H1 (cell line): ENCODE results near the gene VPS11. TPM values are rescaled to one million over a fixed set of nuclear protein-coding genes. Genes with fewer than 3 reads are reported as not detected.

Experiments used
- CTCF ChIA-PET: fragments of 300-600 bp; sonication (Branson Sonifier 250); formaldehyde crosslinking; loops from one replicate; lab custom pipeline; 2021; ENCODE audit not compliant: partially characterized antibody; lab: Charles Lee
- POLR2A ChIA-PET: fragments of 300-600 bp; sonication (Branson Sonifier 250); formaldehyde crosslinking; loops from one replicate; lab custom pipeline; 2021; ENCODE audit warnings: inconsistent platforms; ENCODE audit not compliant: partially characterized antibody; lab: Charles Lee
- DNase-seq, 2 experiments: peaks; one replicate each; pipeline versions ENCODE4 v3.0.0 to v3.0.0-alpha.2; 2010 to 2022; ENCODE audit warnings: low spot score in 2 of 2, low read depth in 1 of 2, mixed read lengths in 1 of 2
- FAIRE-seq: peaks from 2 replicates; lab custom pipeline; 2011; peaks lifted over from hg19 to GRCh38; lab: Jason Lieb, UNC
- H2AFZ ChIP-seq: 2 replicates; pipeline ENCODE4 v1.8.1; 2012; ENCODE audit warnings: low read length, inconsistent platforms
- H2AK5ac ChIP-seq: 2 replicates; pipeline ENCODE4 v1.6.1; 2013; ENCODE audit warnings: low read depth, low read length
- H2BK120ac ChIP-seq: replicated peaks from 2 replicates; pipeline ENCODE3; 2013; ENCODE audit warnings: low read depth, low read length, inconsistent platforms
- H2BK12ac ChIP-seq: 2 replicates; pipeline ENCODE4 v1.6.1; 2013; ENCODE audit warnings: low read depth, low read length
- H2BK15ac ChIP-seq: 2 replicates; pipeline ENCODE4 v1.6.1; 2013; ENCODE audit warnings: low read length
- H2BK20ac ChIP-seq: 2 replicates; pipeline ENCODE4 v1.6.1; 2013; ENCODE audit warnings: low read length
- H2BK5ac ChIP-seq: 2 replicates; pipeline ENCODE4 v1.6.1; 2013; ENCODE audit warnings: low read depth, low read length
- H3K14ac ChIP-seq: 2 replicates; pipeline ENCODE4 v1.6.1; 2013; ENCODE audit warnings: inconsistent platforms; ENCODE audit not compliant: insufficient read length
- H3K18ac ChIP-seq: 2 replicates; pipeline ENCODE4 v1.6.1; 2013; ENCODE audit warnings: low read length; ENCODE audit errors: extremely low read depth
- H3K23ac ChIP-seq: 2 replicates; pipeline ENCODE4 v1.6.1; 2013; ENCODE audit warnings: inconsistent platforms; ENCODE audit not compliant: insufficient read length
- H3K23me2 ChIP-seq: 2 replicates; pipeline ENCODE4 v1.6.1; 2013; ENCODE audit warnings: low read depth, low read length
- H3K27ac ChIP-seq: 2 replicates; pipeline ENCODE4 v1.6.1; 2011; ENCODE audit warnings: low read depth, low read length, inconsistent platforms
- H3K27me3 ChIP-seq, 4 experiments: replicated peaks in 1 of 4; 1 replicate in 1 of 4; 2 replicates in 3 of 4; pipeline versions ENCODE4 v1.6.1 to v1.8.1; 2011 to 2013; ENCODE audit warnings: low read length in 3 of 4, mild to moderate bottlenecking in 3 of 4, inconsistent platforms in 2 of 4, mixed read lengths in 2 of 4, moderate library complexity in 1 of 4; ENCODE audit not compliant: control insufficient read depth in 3 of 4, insufficient read depth in 3 of 4; ENCODE audit errors: extremely low read depth in 1 of 4
- H3K36me3 ChIP-seq, 4 experiments: 2 replicates each; pipeline versions ENCODE4 v1.6.1 to v1.8.1; 2011 to 2013; ENCODE audit warnings: mild to moderate bottlenecking in 4 of 4, low read length in 3 of 4, moderate library complexity in 2 of 4, control low read depth in 1 of 4, inconsistent platforms in 1 of 4; ENCODE audit not compliant: insufficient read depth in 4 of 4, control insufficient read depth in 2 of 4
- H3K4ac ChIP-seq: replicated peaks from 2 replicates; pipeline ENCODE3; 2013; ENCODE audit warnings: low read length, low read depth, mixed read lengths, inconsistent platforms; ENCODE audit not compliant: insufficient read length
- H3K4me1 ChIP-seq, 4 experiments: replicated peaks in 1 of 4; 1 replicate in 1 of 4; 2 replicates in 3 of 4; pipeline versions ENCODE4 v1.6.1 to v1.8.1; 2011 to 2013; ENCODE audit warnings: low read length in 3 of 4, inconsistent platforms in 2 of 4, mixed read lengths in 1 of 4; ENCODE audit not compliant: insufficient read depth in 4 of 4, control insufficient read depth in 3 of 4
- H3K4me2 ChIP-seq, 2 experiments: 2 replicates each; pipeline versions ENCODE4 v1.6.1 to v1.8.1; 2011 to 2013; ENCODE audit warnings: low read depth in 2 of 2, low read length in 2 of 2, control low read depth in 1 of 2, inconsistent platforms in 1 of 2, mild to moderate bottlenecking in 1 of 2; ENCODE audit not compliant: insufficient read depth in 1 of 2
- H3K4me3 ChIP-seq, 4 experiments: fragments of 200-600, 300-600 bp in 1 of 4; sonication (generic), shearing (Covaris generic), sonication (Bioruptor Twin) in 1 of 4; 2 replicates each; pipeline versions ENCODE4 v1.5.1 to v1.8.1; 2011 to 2016; ENCODE audit warnings: low read length in 4 of 4, low read depth in 3 of 4, control low read depth in 2 of 4, inconsistent platforms in 2 of 4, mild to moderate bottlenecking in 2 of 4, mixed read lengths in 1 of 4, moderate library complexity in 1 of 4; ENCODE audit not compliant: insufficient read depth in 2 of 4; ENCODE audit errors: extremely low read depth in 1 of 4
- H3K56ac ChIP-seq: replicated peaks from 2 replicates; pipeline ENCODE3; 2013; ENCODE audit warnings: low read depth, mild to moderate bottlenecking, mixed read lengths, low read length, inconsistent platforms; ENCODE audit not compliant: insufficient read length
- H3K79me1 ChIP-seq: 2 replicates; pipeline ENCODE4 v1.6.1; 2013; ENCODE audit warnings: low read depth, low read length, control low read depth
- H3K79me2 ChIP-seq, 2 experiments: 2 replicates each; pipeline versions ENCODE4 v1.6.1 to v1.8.1; 2012 to 2013; ENCODE audit warnings: low read length in 2 of 2, mild to moderate bottlenecking in 2 of 2, inconsistent platforms in 1 of 2; ENCODE audit not compliant: insufficient read depth in 2 of 2, control insufficient read depth in 1 of 2
- H3K9ac ChIP-seq, 4 experiments: replicated peaks in 1 of 4; 1 replicate in 1 of 4; 2 replicates in 3 of 4; pipeline versions ENCODE4 v1.6.1 to v1.8.1; 2011 to 2013; ENCODE audit warnings: low read depth in 3 of 4, low read length in 3 of 4, control low read depth in 2 of 4, mild to moderate bottlenecking in 2 of 4, moderate library complexity in 2 of 4, inconsistent platforms in 1 of 4; ENCODE audit errors: extremely low read depth in 1 of 4
- H3K9me3 ChIP-seq, 2 experiments: 2 replicates each; pipeline versions ENCODE4 v1.6.1 to v1.8.1; 2012 to 2013; ENCODE audit warnings: mild to moderate bottlenecking in 2 of 2, moderate library complexity in 2 of 2, control low read depth in 1 of 2, inconsistent platforms in 1 of 2, low read depth in 1 of 2, low read length in 1 of 2, mixed read lengths in 1 of 2; ENCODE audit not compliant: insufficient read depth in 2 of 2
- H4K20me1 ChIP-seq, 2 experiments: replicated peaks in 1 of 2; 2 replicates each; pipeline versions ENCODE3 to v1.8.1; 2011 to 2013; ENCODE audit warnings: inconsistent platforms in 2 of 2, low read length in 2 of 2, mild to moderate bottlenecking in 1 of 2; ENCODE audit not compliant: insufficient read depth in 2 of 2, control insufficient read depth in 1 of 2
- H4K5ac ChIP-seq: 2 replicates; pipeline ENCODE4 v1.6.1; 2013; ENCODE audit warnings: low read length, low read depth, mixed read lengths, inconsistent platforms; ENCODE audit not compliant: insufficient read length
- H4K8ac ChIP-seq: 2 replicates; pipeline ENCODE4 v1.8.0; 2013; ENCODE audit warnings: mild to moderate bottlenecking, moderate library complexity, low read length, inconsistent platforms; ENCODE audit not compliant: insufficient read depth; ENCODE audit errors: extremely low read depth
- H4K91ac ChIP-seq: replicated peaks from 2 replicates; pipeline ENCODE3; 2013; ENCODE audit warnings: low read length, mixed read lengths, inconsistent platforms; ENCODE audit not compliant: insufficient read length
- MAFK ChIP-seq: IDR thresholded peaks from 2 replicates; pipeline ENCODE4 v1.6.1; 2012; ENCODE audit warnings: low read depth, mild to moderate bottlenecking, improper control_type of control experiment, low read length
- RAD21 ChIP-seq, 2 experiments: IDR thresholded peaks in 1 of 2; conservative IDR thresholded peaks in 1 of 2; 2 replicates each; pipeline ENCODE4 v1.6.1; 2011; ENCODE audit warnings: low read depth in 2 of 2, low read length in 2 of 2, improper control_type of control experiment in 1 of 2, inconsistent platforms in 1 of 2, mild to moderate bottlenecking in 1 of 2, moderate library complexity in 1 of 2
- RFX5 ChIP-seq: IDR thresholded peaks from 2 replicates; pipeline ENCODE4 v1.6.1; 2011; ENCODE audit warnings: low read depth, low read length, improper control_type of control experiment, borderline replicate concordance
- SUZ12 ChIP-seq: fragments of 200-600 bp; sonication (generic); IDR thresholded peaks from 2 replicates; pipeline ENCODE4 v1.6.1; 2012; ENCODE audit warnings: mild to moderate bottlenecking, inconsistent platforms, low read length, moderate library complexity, mixed read lengths
- ZNF274 ChIP-seq: IDR thresholded peaks from 2 replicates; pipeline ENCODE4 v1.7.0; 2012; ENCODE audit warnings: low read length, borderline replicate concordance; ENCODE audit errors: extremely low read depth
- WGBS, 2 experiments: shearing (Covaris generic) in 1 of 2; methylation state at CpG; one replicate each; pipeline versions ENCODE4 v1.1.6 to v1.1.7; 2013 to 2015; ENCODE audit warnings: low lambda C conversion rate in 2 of 2, mixed read lengths in 2 of 2, inconsistent platforms in 1 of 2, low coverage in 1 of 2, missing lambda C conversion rate in 1 of 2; ENCODE audit not compliant: insufficient replicate concordance in 2 of 2, insufficient coverage in 1 of 2, insufficient read length in 1 of 2; ENCODE audit errors: extremely low coverage in 1 of 2, missing lambda C conversion rate in 1 of 2; 5-methylcytosine and 5-hydroxymethylcytosine counted together
- polyA plus RNA-seq, 7 experiments: library from polyadenylated mRNA; depleted of rRNA in 3 of 7; stranded (reverse) in 5 of 7; unstranded in 2 of 7; fragments of >200 nt in 5 of 7; fragments of 200-250 nt in 2 of 7; gene quantifications; 1 replicate in 5 of 7; 2 replicates in 1 of 7; 4 replicates in 1 of 7; pipeline versions ENCODE4 v1.2.1 to v1.2.3, GENCODE V29; 2011 to 2013; ENCODE audit warnings: missing spikeins in 2 of 7, mixed read lengths in 2 of 7
- total RNA-seq: library from RNA; stranded (reverse); fragmentation: NEBNext Ultra II Directional; extraction: Animal tissue kit (Norgen Biotek cat#: 25700); gene quantifications from 2 replicates; pipeline ENCODE4 v1.2.1, GENCODE V29; 2021
- TF ChIP-seq, protein P1 (sequence below): IDR thresholded peaks from 2 replicates; pipeline ENCODE4 v1.6.1; 2011; ENCODE audit warnings: low read length, improper control_type of control experiment

VPS11 gene
- total and polyA plus RNA-seq, 2 of the 8 experiments (the other 6 are each of a cell fraction or from before 2014, with no cell fraction given) = 13.1 to 15.5 TPM

DNA sequence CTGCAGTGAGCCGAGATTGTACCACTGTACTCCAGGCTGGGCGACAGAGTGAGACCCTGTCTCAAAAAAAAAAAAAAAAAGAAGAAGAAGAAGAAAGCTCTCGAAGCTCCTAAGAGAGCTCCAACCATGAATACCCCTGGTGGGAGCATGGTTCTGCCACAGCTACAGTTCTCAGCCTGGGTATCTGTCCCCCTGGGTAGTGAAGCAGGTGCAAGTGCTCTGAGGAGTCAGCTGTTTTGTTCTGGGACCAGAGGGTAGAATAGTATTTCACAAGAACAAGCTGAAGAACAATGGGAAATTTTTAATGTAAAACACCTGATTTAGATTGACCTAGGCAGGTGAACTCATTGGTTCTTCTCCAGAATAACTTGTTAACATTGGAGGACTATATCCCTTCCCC lies 6.4 kb upstream of the VPS11 start:
- Histone ChIP-seq H2BK20ac (no peak overlapping the region), H3K4me1 (peaks cover 0 to 3% (median under 1%) of the 10 kb centered on the region in 4 experiments; a peak in 3 of 7 replicates), H3K14ac (no peak overlapping the region), H3K79me1 (no peaks in the 10 kb centered on the region), H4K20me1 (peaks cover 0 to 1% of the 10 kb centered on the region in 2 experiments), H4K8ac (no peak overlapping the region), H2BK15ac (no peak overlapping the region), H2AFZ (no peak overlapping the region), H3K18ac (no peak overlapping the region), H3K23ac (no peak overlapping the region), H3K9ac (no peak overlapping the region), H3K27me3 (no peaks in the 10 kb centered on the region), H3K27ac (no peak overlapping the region), H2BK120ac (no peak overlapping the region), H3K79me2 (peaks cover 0 to 2% of the 10 kb centered on the region in 2 experiments; a peak in 2 of 4 replicates), H2BK12ac (no peak overlapping the region), H4K91ac (no peak overlapping the region), H4K5ac (no peak overlapping the region), H3K56ac (no peak overlapping the region), H3K4me3 (no peak overlapping the region), H3K4ac (no peak overlapping the region), H3K36me3 (no peaks in the 10 kb centered on the region), H3K4me2 (no peak overlapping the region), H3K23me2 (peaks cover under 1% of the 10 kb centered on the region; the same call in 1 of the 2 replicates), H2BK5ac (no peak overlapping the region), H2AK5ac (no peak overlapping the region), H3K9me3 (no peaks in the 10 kb centered on the region; a peak in 1 of 4 replicates)
- DNase-seq = no peak
- TF ChIP-seq ZNF274 (no peak), RFX5 (no peak), RAD21 (IDR thresholded peaks at IDR 0.05 in 1 of 2, conservative IDR thresholded peaks at IDR 0.05 in 1 of 2; ENCODE audit: low read depth in 2 of 2, low read length in 2 of 2) (no peak), SUZ12 (no peak), MAFK (no peak)
- TF ChIP-seq, protein P1, sequence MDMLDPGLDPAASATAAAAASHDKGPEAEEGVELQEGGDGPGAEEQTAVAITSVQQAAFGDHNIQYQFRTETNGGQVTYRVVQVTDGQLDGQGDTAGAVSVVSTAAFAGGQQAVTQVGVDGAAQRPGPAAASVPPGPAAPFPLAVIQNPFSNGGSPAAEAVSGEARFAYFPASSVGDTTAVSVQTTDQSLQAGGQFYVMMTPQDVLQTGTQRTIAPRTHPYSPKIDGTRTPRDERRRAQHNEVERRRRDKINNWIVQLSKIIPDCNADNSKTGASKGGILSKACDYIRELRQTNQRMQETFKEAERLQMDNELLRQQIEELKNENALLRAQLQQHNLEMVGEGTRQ = no peak
- ChIA-PET POLR2A (interaction anchor here (1.2 to 2.2 kb wide), 4 partner anchors 20 to 279 kb away, joined by 3 to 7 read pairs (median 4); partner anchors contain the start of genes HMBS, RPS25 and TRAPPC4), CTCF (interaction anchor here (0.6 to 1.4 kb wide), 5 partner anchors 9 to 136 kb away, joined by 3 to 4 read pairs (median 3); no protein-coding TSS in a partner anchor)
- FAIRE-seq = no peak
- 78% methylated on average over 1 of the region's 3 CpGs; no CpG with 5 or more reads in 1 of the 2 experiments for WGBS, 2 experiments
